Sigmoid colon (tissue), 7 donors: ENCODE data around the gene AS3MT. TPM values are rescaled to one million over a fixed set of nuclear protein-coding genes. Genes with fewer than 3 reads are reported as not detected.
"Not testable (repeated sequence)": the region's sequence is repeated elsewhere in the genome, so short reads cannot be mapped to it uniquely, and the experiment has no call there.

Experiments
- DNase-seq: peaks from one replicate; pipeline ENCODE4 v3.0.0-alpha.2; 2019
- H3K27ac ChIP-seq, 4 donors: fragments of 200-600 bp; sonication (generic); one replicate each; pipeline ENCODE4 v1.5.1; 2016 to 2019; ENCODE audit warnings: mild to moderate bottlenecking in 1 of 4
- H3K27me3 ChIP-seq, 3 donors: fragments of 200-600 bp; sonication (generic); one replicate each; pipeline ENCODE4 v1.5.1; 2019; ENCODE audit warnings: mild to moderate bottlenecking in 1 of 3
- H3K36me3 ChIP-seq, 4 donors: fragments of 200-600 bp; sonication (generic); one replicate each; pipeline ENCODE4 v1.5.1; 2016 to 2019
- H3K4me1 ChIP-seq, 4 donors: fragments of 200-600 bp; sonication (generic); one replicate each; pipeline ENCODE4 v1.5.1; 2017 to 2019
- H3K4me3 ChIP-seq, 4 donors: fragments of 200-600 bp; sonication (generic); one replicate each; pipeline ENCODE4 v1.5.1; 2017 to 2019; ENCODE audit warnings: mild to moderate bottlenecking in 2 of 4, moderate library complexity in 1 of 4
- H3K9me3 ChIP-seq, 4 donors: fragments of 200-600 bp in 3 of 4; sonication (generic) in 3 of 4; one replicate each; pipeline versions ENCODE4 v1.5.1 to v1.6.1; 2013 to 2019
- CTCF ChIP-seq, 4 experiments: fragments of 450-650 bp in 3 of 4; fragments of 200-600 bp in 1 of 4; IDR thresholded peaks; one replicate each; pipeline ENCODE4 v1.5.1; 2016 to 2019; ENCODE audit warnings: antibody characterized with exemption in 4 of 4, mild to moderate bottlenecking in 3 of 4, moderate library complexity in 2 of 4
- EP300 ChIP-seq, 4 donors: sonication (generic); formaldehyde crosslinking; IDR thresholded peaks; one replicate each; pipeline ENCODE4 v1.6.1; 2017; ENCODE audit warnings: antibody characterized with exemption in 4 of 4
- POLR2A ChIP-seq, 2 donors: fragments of 450-650 bp; IDR thresholded peaks; one replicate each; pipeline ENCODE4 v1.6.1; 2016; ENCODE audit warnings: antibody characterized with exemption in 2 of 2, mild to moderate bottlenecking in 2 of 2, moderate library complexity in 2 of 2
- POLR2AphosphoS5 ChIP-seq, 4 donors: sonication (generic); formaldehyde crosslinking; IDR thresholded peaks; one replicate each; pipeline ENCODE4 v1.6.1; 2017; ENCODE audit warnings: antibody characterized with exemption in 4 of 4
- WGBS, 2 donors: extraction: QIAGEN DNeasy Blood & Tissue Kit; methylation state at CpG; one replicate each; pipeline ENCODE4 v1.1.7; 2013; 5-methylcytosine and 5-hydroxymethylcytosine counted together
- intact Hi-C: fragments of 100-400 bp; cut with DNase I; formaldehyde crosslinking; loops from one replicate; pipeline ENCODE4 v1.15.1; 2023
- polyA plus RNA-seq, 3 donors: library from polyadenylated mRNA; stranded (reverse); fragments of 200-250 nt; gene quantifications; one replicate each; pipeline ENCODE4 v1.2.3, GENCODE V29; 2013
- total RNA-seq, 4 donors: library from RNA; depleted of rRNA; stranded (reverse); fragments of >200 nt; gene quantifications; one replicate each; pipeline ENCODE4 v1.1.0, GENCODE V29; 2016
- donor health status: healthy with polysubstance abuse.
- donor health status: Bipolar disorder and iron deficiency.
- donor health status: healthy.

Gene AS3MT
- total RNA-seq (10 to 100 TPM in 1 of 4 donors, 1 to 10 TPM in 3; 5.0 to 11.9 (median 7.5) TPM), polyA plus RNA-seq (1 to 10 TPM in 1 of 3 donors, under 1 TPM in 1, not detected in 1; 0.60 to 1.9 TPM)

GRCh38 chr10:102869258-102870198 is at the start of gene AS3MT:
AS3MT (plus strand) TSS chr10:102869470; CDS start chr10:102869593, 123 bp downstream.
- H3K27me3 ChIP-seq: no peaks in the 10 kb centered on the region
- H3K4me3 ChIP-seq: peak within 1 kb of the TSS; percentile 49 to 68 (median 60)
- peak within 1 kb of the TSS; percentile 52 to 68 (median 56) for H3K27ac ChIP-seq
- DNase-seq: peak; percentile 68
- H3K4me1 ChIP-seq: peaks cover 0 to 19% (median 9%) of the 10 kb centered on the region in 4 donors
- no peaks in the 10 kb centered on the region for H3K9me3 ChIP-seq
- peak in 2 of 4 donors; percentile 27 to 36 for TF ChIP-seq POLR2AphosphoS5 (IDR thresholded peaks at IDR 0.05)
- no peak for TF ChIP-seq POLR2A (IDR thresholded peaks at IDR 0.05)
- intact Hi-C loops: no loop called here
- 10 to 13% methylated on average over 63 of the region's 63 CpGs for WGBS, 2 donors
- peaks cover 0 to 15% (median 1%) of the 10 kb centered on the region in 4 donors for H3K36me3 ChIP-seq

GRCh38 chr10:102820008-102820407 is 49.3 kb upstream of the AS3MT start:
- peak overlapping the region in 3 of 4 donors; percentile 47 to 90 (median 47) for H3K27ac ChIP-seq
- H3K27me3 ChIP-seq, intact Hi-C loops, H3K9me3 ChIP-seq, H3K36me3 ChIP-seq, DNase-seq, H3K4me3 ChIP-seq: not testable (repeated sequence)
- peaks cover 0 to 25% (median 19%) of the 10 kb centered on the region in 4 donors for H3K4me1 ChIP-seq
- WGBS, 2 donors: 98 to 99% methylated on average over 5 of the region's 5 CpGs

- no peak for TF ChIP-seq CTCF (IDR thresholded peaks at IDR 0.05)
- TF ChIP-seq POLR2A (IDR thresholded peaks at IDR 0.05): no peak
- no peak for TF ChIP-seq EP300 (IDR thresholded peaks at IDR 0.05)
- TF ChIP-seq POLR2AphosphoS5 (IDR thresholded peaks at IDR 0.05): no peak
- no peak overlapping the region for H3K4me3 ChIP-seq
- no peak overlapping the region for H3K27ac ChIP-seq
- WGBS, 2 donors: 93% methylated on average over 12 of the region's 12 CpGs
- no peaks in the 10 kb centered on the region for H3K36me3 ChIP-seq
- intact Hi-C loops: no loop called here
- H3K27me3 ChIP-seq: no peaks in the 10 kb centered on the region
- peaks cover 0 to 3% (median 0%) of the 10 kb centered on the region in 4 donors for H3K4me1 ChIP-seq
- H3K9me3 ChIP-seq: no peaks in the 10 kb centered on the region
- no peak for DNase-seq
Measured at GRCh38 chr10:102822222-102822621, 47.0 kb upstream of the AS3MT start.

- H3K36me3 ChIP-seq: no peaks in the 10 kb centered on the region
- DNase-seq: no peak
- no peaks in the 10 kb centered on the region for H3K27me3 ChIP-seq
- H3K9me3 ChIP-seq: no peaks in the 10 kb centered on the region
- H3K4me1 ChIP-seq: no peaks in the 10 kb centered on the region
- WGBS, 2 donors: 92 to 95% methylated on average over 4 of the region's 4 CpGs
- H3K4me3 ChIP-seq: no peak overlapping the region
- intact Hi-C loops: no loop called here
- H3K27ac ChIP-seq: no peak overlapping the region
- TF ChIP-seq POLR2A (IDR thresholded peaks at IDR 0.05): no peak
- TF ChIP-seq POLR2AphosphoS5 (IDR thresholded peaks at IDR 0.05): no peak
- TF ChIP-seq CTCF (IDR thresholded peaks at IDR 0.05): no peak
- no peak for TF ChIP-seq EP300 (IDR thresholded peaks at IDR 0.05)
Measured at GRCh38 chr10:102824664-102825063, 44.6 kb upstream of the AS3MT start.

GRCh38 chr10:102826148-102826796 is 43.0 kb upstream of the AS3MT start:
- no peak for DNase-seq
- TF ChIP-seq EP300 (IDR thresholded peaks at IDR 0.05): no peak
- TF ChIP-seq POLR2AphosphoS5 (IDR thresholded peaks at IDR 0.05): no peak
- TF ChIP-seq POLR2A (IDR thresholded peaks at IDR 0.05): no peak
- no peak for TF ChIP-seq CTCF (IDR thresholded peaks at IDR 0.05)
- WGBS, 2 donors: 93 to 95% methylated on average over 9 of the region's 9 CpGs
- Histone ChIP-seq H3K27me3 (no peaks in the 10 kb centered on the region), H3K9me3 (no peaks in the 10 kb centered on the region), H3K36me3 (no peaks in the 10 kb centered on the region), H3K4me3 (no peak overlapping the region), H3K27ac (no peak overlapping the region), H3K4me1 (no peaks in the 10 kb centered on the region)
- intact Hi-C loops: no loop called here
